Effector CD4-positive, alpha-beta T cell (primary cell): Measurements from ENCODE around the gene PGAM4. TPM values are rescaled to one million over a fixed set of nuclear protein-coding genes. Genes with fewer than 3 reads are reported as not detected.
"Not testable (repeated sequence)": the region's sequence is repeated elsewhere in the genome, so short reads cannot be mapped to it uniquely, and the experiment has no call there.

Experiments
- DNase-seq: peaks from one replicate; pipeline ENCODE4 v3.0.0-alpha.2; 2020
- total RNA-seq: gene quantifications from one replicate; lab custom pipeline; 2026; lab: John Stamatoyannopoulos, UW

PGAM4 gene
- total RNA-seq: not detected

DNA sequence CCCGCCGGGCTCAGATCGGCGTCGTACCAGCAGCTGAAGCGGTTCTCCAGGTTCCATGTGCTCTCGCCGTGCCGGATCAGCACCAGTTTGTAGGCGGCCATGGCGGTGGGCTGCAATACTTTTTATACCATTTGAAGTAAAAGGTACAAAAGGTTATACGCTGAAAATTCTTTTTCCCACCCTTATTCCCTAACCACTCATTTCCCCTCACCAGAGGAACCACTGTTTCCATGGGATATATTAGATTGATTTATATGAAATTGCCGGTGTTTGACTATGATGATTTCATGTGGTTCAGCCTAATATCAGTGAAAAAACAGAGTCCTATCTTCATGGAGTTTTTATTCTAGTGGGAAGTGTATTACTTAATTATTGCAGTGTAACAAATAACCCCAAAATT, at the start of gene PGAM4:
PGAM4 (minus strand) TSS at position 101 of the 400 bp plus-strand sequence; CDS start at position 101, 0 bp downstream.
- DNase-seq: no peak

DNA sequence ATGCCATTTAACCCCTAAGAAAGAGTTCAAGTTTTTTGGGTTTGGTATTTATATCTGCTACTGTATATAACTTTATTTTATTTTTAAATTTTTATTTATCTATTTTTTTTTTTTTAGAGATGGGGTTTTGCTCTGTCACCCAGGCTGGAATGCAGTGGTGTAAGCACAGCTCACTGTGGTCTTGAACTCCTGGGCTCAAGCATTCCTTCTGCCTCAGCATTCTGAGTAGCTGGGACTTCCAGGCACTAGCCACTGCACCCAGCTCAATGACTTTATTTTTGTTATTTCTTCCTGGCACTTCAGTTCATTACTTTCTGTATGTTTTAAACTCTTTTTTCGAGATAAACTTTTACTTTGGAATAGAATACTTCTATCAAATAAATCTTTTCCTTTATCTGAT, 42.4 kb upstream of the PGAM4 start:
- DNase-seq: no peak

DNA sequence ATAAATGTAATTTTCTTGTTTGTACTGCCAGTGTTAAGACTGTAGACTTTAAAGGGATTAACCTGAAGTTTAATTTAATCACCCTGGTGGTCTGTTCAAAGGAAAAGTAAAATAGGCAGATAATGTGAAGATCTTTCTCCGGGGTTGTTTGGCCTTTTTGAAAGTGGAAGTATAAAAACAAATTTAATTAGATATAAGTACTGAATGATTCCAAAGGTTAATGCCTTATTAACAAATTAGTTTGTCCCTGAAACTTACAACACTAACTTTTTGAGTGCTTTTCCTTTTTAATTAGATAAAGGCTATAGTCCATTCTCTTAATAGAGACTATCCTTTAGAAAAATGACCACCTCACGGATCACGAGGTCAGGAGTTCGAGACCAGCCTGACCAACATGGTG, 10.4 kb upstream of the PGAM4 start:
- DNase-seq: no peak

GRCh38 chrX:77977518-77977917, 8.1 kb upstream of the PGAM4 start:
- DNase-seq: no peak

DNA sequence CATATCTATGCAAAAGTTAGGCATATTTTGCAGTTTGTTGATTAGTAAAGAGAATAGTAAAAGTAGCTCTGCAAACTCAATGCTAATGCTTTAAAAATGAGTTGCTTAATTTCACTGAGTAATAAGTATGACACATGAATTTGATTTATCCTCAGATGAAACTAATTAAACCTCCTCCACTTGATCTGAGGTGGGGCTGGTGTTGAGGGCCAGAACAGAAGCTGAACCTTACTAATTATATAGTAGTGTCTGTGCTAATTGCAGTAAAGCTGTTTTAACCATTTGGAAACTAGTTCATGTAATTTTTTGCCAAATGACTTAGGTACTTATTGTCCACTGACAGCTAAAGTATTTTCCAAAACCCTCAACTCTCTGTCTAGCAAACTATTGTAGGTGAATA, 7.7 kb upstream of the PGAM4 start:
- DNase-seq: no peak

GRCh38 chrX:77975755-77976154, 6.3 kb upstream of the PGAM4 start:
- DNase-seq: no peak

- no peak for DNase-seq
Measured at GRCh38 chrX:77967631-77968030, 1.8 kb downstream of the PGAM4 start.

DNA sequence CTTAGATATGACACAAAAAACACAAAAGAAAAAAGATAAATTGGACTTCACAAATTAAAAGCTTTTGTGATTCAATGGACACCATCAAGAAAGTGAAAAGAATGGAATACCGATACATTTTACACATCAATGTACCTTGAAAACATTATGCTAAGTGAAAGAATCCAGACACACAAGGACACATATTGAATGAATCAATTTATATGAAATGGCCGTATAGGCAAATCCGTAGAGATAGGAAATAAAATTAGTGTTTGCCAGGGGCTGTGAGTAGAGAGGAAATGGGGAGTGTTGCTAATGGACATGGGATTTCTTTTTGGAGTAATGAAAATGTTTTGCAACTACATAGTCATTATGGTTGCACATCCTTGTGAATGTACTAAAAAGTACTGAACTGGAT, 3.1 kb downstream of the PGAM4 start:
- no peak for DNase-seq

GRCh38 chrX:77962068-77962902, 7.2 kb downstream of the PGAM4 start:
- no peak for DNase-seq

DNA sequence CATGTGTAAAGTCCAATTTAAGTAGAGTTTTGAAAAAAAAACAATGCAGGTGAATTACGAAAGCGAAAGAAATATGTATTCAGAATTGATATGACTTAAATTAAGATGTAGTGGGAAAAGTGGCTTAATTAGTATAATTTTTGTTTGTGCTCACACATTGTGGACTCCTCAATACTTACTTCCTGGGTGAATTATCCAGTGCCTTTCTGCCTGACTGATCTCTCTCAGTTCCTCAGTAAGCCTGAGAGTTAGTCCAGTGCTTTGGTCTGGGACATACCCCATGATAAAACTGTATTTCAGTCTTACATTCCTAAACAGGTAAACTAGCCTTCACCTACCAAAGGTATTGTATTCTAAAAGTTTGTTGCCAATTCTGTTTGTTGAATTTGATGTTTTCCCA, 8.4 kb downstream of the PGAM4 start:
- DNase-seq: no peak

- DNase-seq: no peak
Measured at GRCh38 chrX:77960567-77960966, 8.9 kb downstream of the PGAM4 start.

- no peak for DNase-seq
Measured at GRCh38 chrX:77953708-77954107, 15.7 kb downstream of the PGAM4 start.

DNA sequence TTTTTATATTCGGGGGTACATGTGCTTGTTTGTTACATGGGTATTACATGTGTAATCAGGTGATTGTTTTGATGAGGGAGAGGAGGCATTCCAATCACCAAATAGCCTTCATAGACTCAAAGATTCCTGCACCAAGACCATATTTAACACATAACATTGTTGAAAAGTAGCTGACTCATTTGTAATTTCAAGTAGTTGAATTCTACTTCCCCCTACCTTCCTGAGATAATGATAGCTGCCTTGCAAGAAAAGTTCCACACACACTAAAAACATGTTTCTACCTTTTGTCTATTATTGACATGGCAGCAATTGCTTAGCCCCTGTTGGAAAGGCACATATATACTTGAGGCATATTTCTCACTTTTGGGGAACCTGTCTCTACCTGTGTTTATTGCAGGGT, 16.1 kb downstream of the PGAM4 start:
- no peak for DNase-seq

- no peak for DNase-seq
Measured at GRCh38 chrX:77952173-77952572, 17.3 kb downstream of the PGAM4 start.

- no peak for DNase-seq
Measured at GRCh38 chrX:77949840-77950239, 19.6 kb downstream of the PGAM4 start.

DNA sequence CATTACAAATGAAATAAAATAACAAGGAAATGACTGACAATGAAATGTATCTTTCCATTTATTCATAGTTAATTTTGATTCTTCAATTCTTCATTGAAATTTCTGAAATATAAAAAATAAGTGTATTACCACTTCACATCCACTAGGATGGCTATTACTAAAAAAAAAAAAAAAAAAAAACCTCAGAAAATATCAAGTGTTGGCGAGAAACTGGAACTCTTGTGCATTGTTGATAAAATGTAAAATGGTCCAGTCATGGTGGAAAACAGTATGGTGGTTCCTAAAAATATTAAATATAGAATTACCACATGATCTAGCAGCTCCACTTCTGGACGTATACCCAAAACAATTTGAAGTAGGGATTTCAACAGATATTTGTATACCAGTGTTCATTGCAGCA, 22.9 kb downstream of the PGAM4 start:
- DNase-seq: no peak

- no peak for DNase-seq
Measured at GRCh38 chrX:77945910-77946545, 23.4 kb downstream of the PGAM4 start.

GRCh38 chrX:77945031-77945430, 24.4 kb downstream of the PGAM4 start:
- not testable (repeated sequence) for DNase-seq

GRCh38 chrX:77938083-77938680, 31.3 kb downstream of the PGAM4 start:
- DNase-seq: no peak

GRCh38 chrX:77937291-77937690, 32.1 kb downstream of the PGAM4 start:
- no peak for DNase-seq

DNA sequence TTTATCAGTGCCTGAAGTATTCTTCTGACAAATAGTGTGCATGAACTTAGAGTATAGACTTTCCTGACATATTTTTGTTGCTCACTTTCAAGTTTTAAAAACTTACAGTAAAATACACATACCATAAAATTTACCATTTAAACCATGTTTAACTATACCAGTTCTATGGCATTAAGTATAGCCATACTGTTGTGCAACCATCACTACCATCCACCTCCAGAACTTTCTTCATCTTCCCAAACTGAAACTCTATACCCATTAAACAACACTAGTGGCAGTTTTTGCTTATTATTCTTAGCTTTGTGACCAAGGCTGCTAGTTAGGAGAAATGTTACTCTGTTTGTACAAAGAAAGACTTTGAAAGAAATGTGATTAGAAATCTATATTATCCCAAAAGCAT, 33.1 kb downstream of the PGAM4 start:
- DNase-seq: no peak

- no peak for DNase-seq
Measured at GRCh38 chrX:77935886-77936285, 33.6 kb downstream of the PGAM4 start.

- no peak for DNase-seq
Measured at GRCh38 chrX:77930581-77930980, 38.9 kb downstream of the PGAM4 start.

GRCh38 chrX:77925764-77926163, 43.7 kb downstream of the PGAM4 start:
- no peak for DNase-seq
